Adrenal gland (tissue), 12 donors: ENCODE results near the gene ST3GAL4. TPM values are rescaled to one million over a fixed set of nuclear protein-coding genes. Genes with fewer than 3 reads are reported as not detected.

Experiments used
- DNase-seq, 7 donors: peaks; one replicate each; pipeline ENCODE4 v3.0.0-alpha.2; 2019 to 2020
- H3K27ac ChIP-seq, 5 donors: fragments of 200-600 bp; sonication (generic) in 4 of 5; 1 replicate in 3 of 5; 2 replicates in 2 of 5; pipeline versions ENCODE4 v1.5.1 to v1.8.0; 2016 to 2020; ENCODE audit warnings: mild to moderate bottlenecking in 1 of 5
- H3K27me3 ChIP-seq: fragments of 200-600 bp; 2 replicates; pipeline ENCODE4 v1.8.0; 2021
- H3K36me3 ChIP-seq, 2 donors: fragments of 200-600 bp; replicated peaks in 1 of 2; 1 replicate in 1 of 2; 2 replicates in 1 of 2; pipeline versions ENCODE4 v1.5.1 to v1.8.0; 2018 to 2022
- H3K4me1 ChIP-seq, 2 donors: fragments of 200-600 bp; replicated peaks in 1 of 2; 1 replicate in 1 of 2; 2 replicates in 1 of 2; pipeline versions ENCODE4 v1.5.1 to v1.8.0; 2018 to 2021
- H3K4me3 ChIP-seq, 4 donors: fragments of 200-600 bp; sonication (generic) in 3 of 4; one replicate each; pipeline ENCODE4 v1.5.1; 2016 to 2018
- H3K9me3 ChIP-seq, 3 donors: fragments of 200-600 bp; sonication (generic) in 1 of 3; replicated peaks in 1 of 3; 1 replicate in 2 of 3; 2 replicates in 1 of 3; pipeline versions ENCODE4 v1.5.1 to v1.8.0; 2016 to 2021
- POLR2A ChIP-seq, 2 donors: fragments of 450-650 bp; IDR thresholded peaks; one replicate each; pipeline ENCODE4 v1.6.1; 2017; ENCODE audit warnings: antibody characterized with exemption in 2 of 2, mild to moderate bottlenecking in 2 of 2, moderate library complexity in 1 of 2
- WGBS, 4 donors: extraction: QIAGEN DNeasy Blood & Tissue Kit in 2 of 4; methylation state at CpG; one replicate each; pipeline versions ENCODE4 v1.1.5 to v1.1.7; 2013 to 2017; 5-methylcytosine and 5-hydroxymethylcytosine counted together
- intact Hi-C, 2 donors: fragments of 100-400 bp; cut with DNase I; formaldehyde crosslinking; loops; one replicate each; pipeline versions ENCODE4 v1.14.1 to v1.15.0; 2022 to 2023
- polyA plus RNA-seq, 3 donors: library from polyadenylated mRNA; stranded (reverse); fragments of 200-250 nt in 2 of 3; fragments of 350-450 nt in 1 of 3; fragmentation: Illumina TruSeq in 1 of 3; extraction: RNeasy Lipid Tissue Mini Kit (QIAGEN cat#74804) in 1 of 3; gene quantifications; one replicate each; pipeline ENCODE4 v1.2.3, GENCODE V29; 2013 to 2014
- total RNA-seq, 9 donors: library from RNA; depleted of rRNA in 4 of 9; stranded (reverse); fragments of >200 nt in 4 of 9; fragments of 120-200 nt in 1 of 9; fragmentation: NEBNext Ultra II Directional in 1 of 9; extraction: Animal tissue kit (Norgen Biotek cat#: 25700) in 1 of 9; gene quantifications; one replicate each; pipeline versions ENCODE4 v1.1.0 to v1.2.4, GENCODE V29; 2013 to 2023
- TF ChIP-seq, protein P1 (sequence below), 6 experiments: fragments of 450-650 bp in 4 of 6; fragments of 200-600 bp in 2 of 6; sonication (generic) in 1 of 6; IDR thresholded peaks; 1 replicate in 5 of 6; 2 replicates in 1 of 6; pipeline versions ENCODE4 v1.5.1 to v1.8.0; 2016 to 2021; ENCODE audit warnings: antibody characterized with exemption in 6 of 6, mild to moderate bottlenecking in 2 of 6, moderate library complexity in 1 of 6
- donor health status: healthy with polysubstance abuse.
- donor health status: Bipolar disorder and iron deficiency.
- donor health status: DM: yes; HTN: yes; CAD: no.
- donor health status: DM: no; HTN: no; CAD: no.
- donor health status: DM: no; HTN: no; CAD: no.
- donor health status: DM: yes; HTN: yes; CAD: no.

ST3GAL4 gene
- total and polyA plus RNA-seq, 12 donors = 119 to 359 (median 163) TPM

DNA sequence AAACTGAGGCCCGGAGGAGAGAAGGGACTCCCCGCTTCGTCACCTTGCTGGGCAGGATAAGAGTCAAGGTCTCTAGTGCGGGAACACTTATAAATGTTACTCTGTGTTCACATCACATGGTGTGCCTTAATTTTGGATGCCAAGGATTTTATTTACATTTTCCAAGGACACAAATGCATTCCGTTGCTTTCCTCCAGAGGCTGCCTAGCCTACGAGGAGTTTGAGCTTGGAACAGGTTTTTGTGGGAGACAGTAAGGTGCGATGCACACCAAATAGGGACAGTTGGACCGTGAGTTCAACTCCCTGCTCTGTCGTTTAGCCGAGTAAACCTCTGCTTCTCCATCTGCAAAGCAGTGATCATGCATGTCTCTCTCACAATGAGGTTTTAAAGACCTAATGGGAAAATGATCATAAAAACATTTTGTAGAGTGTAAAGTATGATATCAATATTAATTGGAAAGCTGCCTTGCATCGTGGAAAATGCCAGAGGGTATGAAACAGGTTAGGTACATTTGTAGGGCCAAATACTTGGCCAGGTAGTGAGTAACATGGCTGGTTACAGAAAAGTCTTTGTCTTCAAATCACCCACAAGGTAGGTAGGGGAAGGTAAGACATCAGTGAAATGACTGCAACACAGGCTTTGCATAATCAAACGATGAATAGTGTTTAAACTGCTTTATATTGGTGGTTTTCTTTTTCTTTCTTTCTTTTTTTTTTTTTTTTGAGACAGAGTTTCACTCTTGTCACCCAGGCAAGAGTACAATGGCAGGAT is 61.8 kb downstream of the ST3GAL4 start:
- WGBS, 4 donors = 56 to 61% (median 59%) methylated on average over 12 of the region's 12 CpGs
- peak overlapping the region in 1 of 4 donors; percentile 35 for H3K4me3 ChIP-seq
- H3K36me3 ChIP-seq = peaks cover 0 to 16% of the 10 kb centered on the region in 2 donors
- H3K9me3 ChIP-seq = no peaks in the 10 kb centered on the region
- no peak for DNase-seq
- no peaks in the 10 kb centered on the region for H3K27me3 ChIP-seq
- peaks cover 37 to 70% of the 10 kb centered on the region in 2 donors for H3K4me1 ChIP-seq
- peak overlapping the region; percentile 43 to 92 (median 82) for H3K27ac ChIP-seq
- no peak for TF ChIP-seq POLR2A (IDR thresholded peaks at IDR 0.05)
- TF ChIP-seq, protein P1, sequence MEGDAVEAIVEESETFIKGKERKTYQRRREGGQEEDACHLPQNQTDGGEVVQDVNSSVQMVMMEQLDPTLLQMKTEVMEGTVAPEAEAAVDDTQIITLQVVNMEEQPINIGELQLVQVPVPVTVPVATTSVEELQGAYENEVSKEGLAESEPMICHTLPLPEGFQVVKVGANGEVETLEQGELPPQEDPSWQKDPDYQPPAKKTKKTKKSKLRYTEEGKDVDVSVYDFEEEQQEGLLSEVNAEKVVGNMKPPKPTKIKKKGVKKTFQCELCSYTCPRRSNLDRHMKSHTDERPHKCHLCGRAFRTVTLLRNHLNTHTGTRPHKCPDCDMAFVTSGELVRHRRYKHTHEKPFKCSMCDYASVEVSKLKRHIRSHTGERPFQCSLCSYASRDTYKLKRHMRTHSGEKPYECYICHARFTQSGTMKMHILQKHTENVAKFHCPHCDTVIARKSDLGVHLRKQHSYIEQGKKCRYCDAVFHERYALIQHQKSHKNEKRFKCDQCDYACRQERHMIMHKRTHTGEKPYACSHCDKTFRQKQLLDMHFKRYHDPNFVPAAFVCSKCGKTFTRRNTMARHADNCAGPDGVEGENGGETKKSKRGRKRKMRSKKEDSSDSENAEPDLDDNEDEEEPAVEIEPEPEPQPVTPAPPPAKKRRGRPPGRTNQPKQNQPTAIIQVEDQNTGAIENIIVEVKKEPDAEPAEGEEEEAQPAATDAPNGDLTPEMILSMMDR (IDR thresholded peaks at IDR 0.05) = no peak
- intact Hi-C loops = no loop called here

DNA sequence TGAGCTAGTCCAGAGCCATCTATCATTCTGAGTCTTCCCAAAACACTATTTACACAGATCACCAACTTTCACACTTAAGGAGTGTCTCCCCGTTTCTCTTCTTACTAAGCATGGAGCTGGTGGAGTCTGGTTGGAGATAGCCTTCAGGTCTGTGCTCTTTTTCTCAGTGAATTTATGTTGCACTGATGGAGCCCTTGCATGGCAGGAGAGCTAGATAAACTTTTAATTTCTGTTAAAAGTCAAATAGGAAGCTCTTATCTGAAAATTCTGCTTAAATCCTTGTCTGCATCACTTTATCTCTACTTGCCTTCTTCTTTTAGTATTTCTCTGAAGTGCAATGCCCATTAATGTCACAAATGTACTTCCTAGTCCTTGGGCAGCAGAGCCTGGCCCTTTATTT is 63.4 kb downstream of the ST3GAL4 start:
- H3K36me3 ChIP-seq = peaks cover 0 to 5% of the 10 kb centered on the region in 2 donors
- 0 to 52% (median 0%) methylated on average over 1 of the region's 1 CpG for WGBS, 4 donors
- H3K27ac ChIP-seq = peak overlapping the region in 3 of 5 donors; percentile 4 to 80 (median 80)
- H3K4me3 ChIP-seq = no peak overlapping the region
- peaks cover 47 to 77% of the 10 kb centered on the region in 2 donors for H3K4me1 ChIP-seq
- H3K9me3 ChIP-seq = no peaks in the 10 kb centered on the region
- no peak for DNase-seq
- no peaks in the 10 kb centered on the region for H3K27me3 ChIP-seq
- intact Hi-C loops = no loop called here
- no peak for TF ChIP-seq POLR2A (IDR thresholded peaks at IDR 0.05)
- TF ChIP-seq, protein P1 (IDR thresholded peaks at IDR 0.05) = no peak

DNA sequence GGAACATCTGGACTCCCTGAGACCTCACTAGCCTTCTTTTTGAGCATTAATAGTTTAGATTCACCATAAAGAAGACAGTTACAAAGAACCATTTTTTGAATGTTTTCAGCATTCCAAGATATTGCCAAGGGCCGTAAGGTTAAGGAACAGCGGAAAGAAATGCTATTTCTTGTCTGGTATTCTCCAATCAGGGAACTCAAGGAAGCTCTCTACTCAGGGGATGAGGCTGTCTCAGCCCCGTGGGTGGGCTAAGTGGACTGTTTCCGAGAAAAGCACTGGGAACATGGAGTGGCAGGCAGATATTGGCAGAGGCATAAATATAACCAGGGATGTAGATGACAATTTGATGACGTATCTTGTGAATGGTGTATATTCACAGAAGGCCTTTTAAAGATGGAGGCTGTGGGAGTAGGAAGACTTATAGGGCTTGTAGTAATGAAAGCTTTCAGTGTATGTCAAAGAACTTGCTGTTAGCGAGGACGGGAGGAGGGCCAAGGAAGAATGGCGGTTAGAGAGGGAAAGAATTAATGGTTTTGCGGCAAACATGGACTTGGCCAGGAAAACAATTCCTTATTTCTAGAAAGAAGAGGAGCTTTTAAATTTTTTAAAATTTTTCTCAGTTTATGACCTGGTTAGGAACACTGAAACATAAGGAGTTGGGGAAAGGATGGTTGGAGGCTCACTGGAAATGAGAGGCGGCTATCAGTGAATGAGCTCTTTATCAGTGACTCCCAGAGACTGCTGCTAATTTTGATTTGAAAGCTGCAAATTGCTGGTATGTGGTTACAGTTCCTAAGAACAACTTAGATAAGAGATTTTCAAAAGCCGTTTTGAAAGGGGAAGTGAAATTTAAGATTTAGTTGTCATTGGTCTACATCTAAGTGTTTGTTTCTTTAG is 64.6 kb downstream of the ST3GAL4 start:
- H3K27me3 ChIP-seq = no peaks in the 10 kb centered on the region
- intact Hi-C loops = loop anchor here in 1 of 2 donors (5.0 kb wide), 1 partner anchor 63 kb away; the partner anchor contains the start of gene ST3GAL4
- DNase-seq = peak in 1 of 7 donors; percentile 80
- no peaks in the 10 kb centered on the region for H3K9me3 ChIP-seq
- 53 to 65% (median 57%) methylated on average over 11 of the region's 11 CpGs for WGBS, 4 donors
- H3K4me1 ChIP-seq = peaks cover 43 to 77% of the 10 kb centered on the region in 2 donors
- peak overlapping the region in 4 of 5 donors; percentile 29 to 80 (median 70) for H3K27ac ChIP-seq
- TF ChIP-seq, protein P1 (IDR thresholded peaks at IDR 0.05) = no peak
- no peak for TF ChIP-seq POLR2A (IDR thresholded peaks at IDR 0.05)
- H3K36me3 ChIP-seq = no peaks in the 10 kb centered on the region
- no peak overlapping the region for H3K4me3 ChIP-seq

DNA sequence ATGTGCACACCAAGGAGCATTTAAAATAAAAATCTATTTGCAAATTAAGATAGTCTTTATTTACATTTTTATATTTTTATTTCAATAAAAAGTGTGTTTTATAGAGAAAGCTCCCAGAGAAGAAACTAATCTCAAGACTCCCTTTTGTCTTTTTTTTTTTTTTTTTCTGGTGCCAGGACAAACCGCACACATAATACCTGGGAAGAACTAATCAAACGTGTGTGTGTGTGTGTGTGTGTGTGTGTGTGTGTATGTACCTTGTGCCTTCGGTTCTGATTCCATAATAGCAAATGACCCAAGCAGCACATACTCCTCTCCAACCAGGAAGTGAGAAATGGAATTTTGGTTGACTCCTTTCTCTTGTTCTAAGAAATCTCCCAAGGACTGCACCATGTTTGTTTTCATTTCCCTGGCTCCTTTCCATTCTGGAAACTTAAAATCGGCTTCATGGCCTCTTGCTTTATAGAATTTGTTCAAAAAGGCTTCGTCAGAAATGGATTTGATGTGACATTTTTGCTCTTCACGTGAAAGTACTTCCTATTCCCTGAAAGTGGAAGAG is 65.3 kb downstream of the ST3GAL4 start:
- WGBS, 4 donors = 25 to 35% (median 28%) methylated on average over 6 of the region's 6 CpGs
- Histone ChIP-seq H3K27ac (peak overlapping the region; percentile 37 to 90 (median 60)), H3K36me3 (no peaks in the 10 kb centered on the region), H3K27me3 (no peaks in the 10 kb centered on the region), H3K9me3 (no peaks in the 10 kb centered on the region), H3K4me3 (no peak overlapping the region), H3K4me1 (peaks cover 43 to 73% of the 10 kb centered on the region in 2 donors)
- intact Hi-C loops = loop anchor here in 1 of 2 donors (5.0 kb wide), 1 partner anchor 63 kb away; the partner anchor contains the start of gene ST3GAL4
- DNase-seq = no peak
- TF ChIP-seq, protein P1 (IDR thresholded peaks at IDR 0.05) = no peak
- TF ChIP-seq POLR2A (IDR thresholded peaks at IDR 0.05) = no peak
